Measurements from ENCODE around the gene DSCAM.
"Not testable (repeated sequence)": the region's sequence is repeated elsewhere in the genome, so short reads cannot be mapped to it uniquely, and the experiment has no call there.

The DSCAM gene

DNA sequence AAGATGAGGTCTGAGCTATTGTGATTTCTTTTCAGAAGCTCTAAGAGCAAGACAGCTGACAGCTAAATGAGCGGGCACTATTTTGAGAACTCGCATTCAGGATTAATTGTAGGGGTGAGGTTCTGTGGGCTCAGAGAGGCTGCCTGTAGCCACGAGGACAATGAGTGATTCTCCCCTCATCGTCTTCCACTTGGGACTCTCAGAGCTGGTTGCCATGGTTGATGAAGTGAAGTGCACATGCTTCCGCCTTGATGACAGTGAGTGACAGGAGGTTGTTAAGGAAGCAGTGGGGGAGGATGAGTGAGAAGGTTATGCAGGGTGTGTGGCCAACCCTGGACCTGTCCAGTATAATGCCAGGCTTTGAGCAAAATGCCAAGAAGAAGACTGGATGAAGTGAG, 638.0 kb downstream of the DSCAM start:
- no peak for DNase-seq

DNA sequence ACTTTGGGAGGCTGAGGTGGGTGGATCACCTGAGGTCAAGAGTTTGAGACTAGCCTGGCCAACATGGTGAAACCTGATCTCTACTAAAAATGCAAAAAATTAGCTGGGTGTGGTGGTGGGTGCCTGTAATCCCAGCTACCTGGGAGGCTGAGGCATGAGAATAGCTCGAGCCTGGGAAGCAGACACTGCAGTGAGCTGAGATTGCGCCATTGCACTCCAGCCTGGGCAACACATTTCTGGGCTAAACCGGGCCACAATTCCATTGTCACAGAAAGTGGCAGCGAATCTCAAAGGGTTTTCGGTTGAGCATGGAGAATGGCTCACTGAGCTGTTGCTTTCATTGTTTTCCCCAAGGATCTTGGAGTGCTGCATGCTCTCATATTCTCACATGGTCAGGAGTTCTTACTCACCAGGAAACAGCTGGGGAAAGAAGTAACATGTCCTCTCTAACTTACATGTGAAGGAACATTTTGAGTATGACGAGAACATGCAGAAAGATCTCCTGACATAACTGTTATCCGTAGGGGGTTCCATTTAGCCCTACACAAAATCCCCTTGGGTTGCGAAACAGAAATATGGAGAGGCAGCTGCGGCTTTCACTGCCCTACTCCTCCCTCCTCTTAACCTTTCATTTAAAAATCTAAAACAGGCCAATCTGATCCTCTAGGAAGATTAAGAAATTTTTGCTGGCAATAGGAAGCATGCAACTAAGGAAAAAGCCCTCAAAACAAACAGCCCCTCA, 638.6 kb downstream of the DSCAM start:
- DNase-seq = no peak

DNA sequence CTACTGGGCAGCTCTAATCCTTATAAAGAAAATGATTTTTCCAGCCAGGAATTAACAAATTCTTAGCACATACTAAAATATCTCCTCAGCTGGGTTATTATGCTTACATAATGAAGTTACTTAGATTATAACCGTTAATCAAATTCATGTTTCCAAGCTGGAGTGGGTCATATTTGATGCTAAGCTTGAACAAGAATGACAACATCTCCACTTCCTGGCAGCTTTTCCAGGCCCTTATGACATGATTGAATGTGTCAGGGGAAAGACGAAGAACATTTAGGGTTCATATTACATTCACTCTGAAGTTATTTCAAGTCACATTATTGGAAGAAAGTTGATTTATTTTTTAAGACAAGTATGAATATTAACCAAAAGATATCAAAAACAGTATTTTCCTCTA, 646.0 kb downstream of the DSCAM start:
- DNase-seq = no peak

DNA sequence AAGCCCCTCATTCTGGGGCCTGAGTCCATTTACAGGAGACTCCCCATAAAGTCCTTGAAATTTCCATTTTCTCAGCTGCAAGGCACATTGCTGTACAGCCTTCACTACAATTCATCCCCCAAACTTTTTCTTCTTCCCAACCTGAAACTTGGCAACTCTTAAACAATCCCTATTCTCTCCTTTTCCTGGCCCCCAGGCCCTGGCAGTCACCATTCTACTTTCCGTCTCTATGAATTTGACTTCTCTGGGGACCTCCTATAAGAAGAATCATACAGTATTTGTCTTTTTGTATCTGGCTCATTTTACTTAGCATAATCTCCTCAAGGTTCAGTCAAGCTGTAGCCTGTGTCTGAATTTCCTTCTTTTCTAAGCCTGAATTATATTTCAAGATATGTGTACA, 646.8 kb downstream of the DSCAM start:
- no peak for DNase-seq

DNA sequence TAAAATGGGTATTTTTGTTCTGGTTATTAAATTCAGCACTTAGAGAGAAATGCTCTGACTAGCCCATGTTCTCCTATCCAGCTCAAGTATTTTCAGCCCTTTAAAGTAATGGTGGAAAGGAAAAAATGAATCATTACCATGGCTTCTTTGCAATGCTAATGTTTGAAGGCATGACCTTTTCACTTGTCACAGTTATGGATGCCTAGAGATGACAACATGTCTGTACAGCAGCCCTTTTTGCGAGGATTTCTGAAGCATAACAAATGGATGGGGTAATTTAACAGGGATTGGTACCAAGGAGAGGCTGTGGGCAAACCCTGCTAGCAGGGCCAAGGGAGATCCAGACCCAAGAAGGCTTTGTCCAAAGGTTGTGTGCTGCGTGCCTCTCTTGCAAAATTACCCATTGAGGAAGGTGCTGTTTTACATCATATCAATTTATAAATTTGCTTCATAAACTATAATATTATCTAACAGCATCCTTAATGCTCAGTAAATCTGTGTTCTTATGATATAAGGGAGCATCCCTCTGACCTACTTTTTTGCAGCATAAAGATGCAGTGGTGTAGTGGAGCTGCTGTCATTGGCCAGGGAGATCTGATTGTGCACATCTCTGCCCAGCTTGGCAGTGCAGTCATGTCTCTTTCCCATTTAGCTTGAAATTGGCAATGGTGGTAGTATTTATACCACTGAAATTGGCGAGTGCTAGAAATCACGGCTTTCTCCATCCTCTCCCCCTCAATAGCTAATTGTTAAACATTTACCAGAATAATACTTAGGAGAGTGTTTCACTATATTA, 652.6 kb downstream of the DSCAM start:
- DNase-seq = no peak

DNA sequence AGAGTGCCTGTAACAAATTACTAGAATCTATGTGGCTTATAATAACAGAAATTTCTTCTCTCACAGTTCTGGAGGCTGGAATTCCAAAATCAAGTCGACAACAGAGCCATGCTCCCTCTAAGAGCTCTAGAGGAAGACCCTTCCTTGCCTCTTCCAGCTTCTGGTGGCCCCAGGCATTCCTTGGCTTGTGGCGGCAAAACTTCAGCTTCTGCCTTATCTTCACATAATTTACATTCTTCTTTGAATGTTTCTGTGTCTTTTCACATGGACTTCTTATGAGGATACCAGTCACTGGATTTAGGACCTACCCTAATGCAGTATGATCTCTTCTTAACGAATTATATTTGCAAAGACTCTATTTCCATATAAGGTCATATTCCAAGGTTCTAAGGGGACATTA, 655.3 kb downstream of the DSCAM start:
- DNase-seq = no peak

DNA sequence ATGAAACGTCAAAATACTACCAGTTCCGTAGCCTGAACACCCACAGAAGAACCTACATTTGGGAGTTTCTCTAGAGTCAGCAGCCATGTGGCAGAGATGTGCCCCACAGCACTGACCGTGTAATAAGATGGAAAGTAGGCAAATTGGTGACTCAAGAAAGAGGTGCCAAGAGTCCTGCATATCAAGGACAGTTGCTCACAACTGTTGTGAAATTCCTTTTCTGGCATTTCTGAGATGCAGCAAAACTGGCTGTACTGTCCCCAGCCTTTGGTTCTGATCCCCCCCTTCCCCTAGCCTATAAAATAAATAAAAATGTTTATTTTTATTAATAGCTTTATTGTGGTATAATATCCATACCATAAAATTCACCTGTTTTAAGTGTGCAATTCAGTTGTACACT, 655.8 kb downstream of the DSCAM start:
- DNase-seq = no peak

DNA sequence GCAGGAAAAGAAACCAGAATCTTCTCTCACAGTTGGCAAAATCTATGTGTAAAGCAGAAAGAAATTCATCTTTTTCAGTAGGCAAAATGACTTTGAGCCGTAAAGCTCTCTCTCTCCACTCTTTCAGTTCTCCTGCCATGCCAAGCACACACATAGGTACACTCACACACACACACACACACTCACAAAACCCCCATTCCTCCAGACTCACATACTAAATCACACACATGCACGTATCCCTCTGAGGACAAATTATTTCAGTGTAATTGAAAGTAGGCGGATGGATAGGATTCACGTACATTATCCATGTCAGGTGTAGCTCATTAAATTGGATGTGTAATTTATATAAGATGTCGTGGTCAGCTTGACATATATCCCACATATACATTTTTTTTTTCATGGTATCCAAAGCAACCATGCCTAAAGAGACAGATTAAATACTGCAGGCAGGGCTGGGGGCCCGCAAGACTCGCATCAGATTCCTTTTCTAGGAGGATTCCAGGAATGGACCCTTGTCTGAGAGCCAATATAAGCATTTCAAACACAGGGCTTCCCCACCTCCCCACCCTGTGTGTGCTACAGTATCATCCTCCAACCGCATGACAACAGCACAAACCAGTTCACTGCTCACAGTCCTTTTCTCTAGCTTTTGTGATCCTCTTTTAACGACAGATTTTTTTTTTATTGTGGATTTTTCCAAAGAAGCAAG, 658.9 kb downstream of the DSCAM start:
- no peak for DNase-seq

DNA sequence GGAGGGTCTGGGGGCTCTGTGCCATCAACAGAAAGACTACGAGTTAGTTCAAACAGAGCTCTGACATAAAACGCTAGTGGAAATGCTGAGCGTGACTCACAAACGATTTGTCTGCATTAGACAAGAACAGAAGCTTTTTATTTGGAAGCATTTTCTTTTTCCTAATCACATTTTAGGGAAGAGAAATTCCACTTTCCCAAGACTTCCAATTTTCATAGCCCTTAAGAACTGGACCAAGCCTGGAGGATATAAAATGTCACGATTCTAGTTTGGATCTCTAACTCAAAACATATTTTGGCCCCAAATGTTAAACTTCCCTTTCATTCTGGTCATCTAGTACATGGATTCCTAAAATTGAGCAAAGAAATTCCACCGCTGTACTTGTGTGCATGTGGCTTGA, 659.7 kb downstream of the DSCAM start:
- DNase-seq = no peak

DNA sequence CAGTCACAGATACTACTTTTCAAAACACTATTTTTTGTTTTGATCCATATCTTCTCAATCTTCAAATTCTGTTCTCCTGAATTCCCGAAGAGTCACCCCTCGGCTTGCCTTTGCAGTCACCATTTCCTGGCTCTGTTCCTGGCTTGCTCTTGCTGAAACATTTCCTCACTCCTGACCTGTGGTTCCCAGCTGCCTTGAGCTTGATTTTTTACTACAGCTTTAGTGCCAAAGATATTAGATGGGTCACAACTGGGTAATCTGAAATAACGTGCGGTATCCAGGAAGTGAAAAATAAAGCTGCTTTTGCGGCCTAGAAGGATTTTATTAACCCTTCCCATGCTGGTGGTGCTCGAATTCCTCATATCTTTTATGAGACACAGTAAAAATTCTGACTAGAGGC, 660.9 kb downstream of the DSCAM start:
- DNase-seq = no peak

DNA sequence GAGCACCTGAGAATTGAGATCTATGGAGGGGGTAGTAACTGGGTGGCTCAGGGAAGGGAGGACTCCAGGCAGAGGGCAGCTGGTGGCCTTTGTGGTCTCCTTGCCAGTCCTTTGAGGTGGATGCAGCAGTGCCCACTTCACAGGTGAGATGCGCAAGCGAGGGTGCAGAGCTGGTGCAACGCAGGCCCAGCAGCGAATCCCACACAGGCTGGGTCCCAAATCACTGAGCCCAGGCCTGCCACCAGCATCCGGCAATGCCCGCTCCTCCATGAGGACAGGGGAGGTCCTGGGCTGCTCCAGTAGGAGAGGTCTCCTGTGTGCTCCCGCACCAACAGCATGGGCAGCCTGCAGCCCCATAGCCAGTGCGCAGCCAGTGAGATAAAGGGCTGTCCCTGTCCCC, 661.8 kb downstream of the DSCAM start:
- no peak for DNase-seq

DNA sequence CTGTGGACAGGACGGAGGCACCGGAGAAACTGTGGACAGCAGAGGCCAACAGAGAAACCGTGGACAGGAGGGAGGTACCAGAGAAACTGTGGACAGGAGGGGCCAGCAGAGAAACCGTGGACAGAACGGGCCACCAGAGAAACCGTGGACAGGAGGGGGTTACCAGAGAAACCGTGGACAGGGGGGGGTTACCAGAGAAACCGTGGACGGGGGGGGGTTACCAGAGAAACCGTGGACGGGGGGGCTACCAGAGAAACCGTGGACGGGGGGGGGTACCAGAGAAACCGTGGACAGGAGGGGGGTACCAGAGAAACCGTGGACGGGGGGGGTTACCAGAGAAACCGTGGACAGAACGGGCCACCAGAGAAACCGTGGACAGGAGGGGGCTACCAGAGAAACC, 664.5 kb downstream of the DSCAM start:
- DNase-seq = not testable (repeated sequence)

DNA sequence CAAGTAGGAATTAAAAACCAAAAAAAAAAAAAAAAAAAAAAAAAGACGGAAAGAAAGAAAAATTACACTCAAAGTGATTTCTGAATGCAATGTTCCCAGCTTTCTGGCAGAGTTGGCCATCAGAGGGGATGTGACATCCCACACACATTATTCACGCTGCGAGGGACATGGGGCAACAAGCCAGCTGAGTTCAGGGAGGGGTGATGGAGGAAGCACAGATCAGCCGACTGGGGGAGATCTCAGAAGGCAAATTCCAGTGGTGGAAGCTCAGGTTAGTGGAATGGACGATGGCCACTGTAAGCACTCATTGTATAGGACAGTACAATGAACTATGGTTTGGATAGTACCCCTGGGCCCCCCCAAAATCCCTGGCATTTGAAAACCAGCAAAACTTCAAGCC, 667.8 kb downstream of the DSCAM start:
- no peak for DNase-seq

DNA sequence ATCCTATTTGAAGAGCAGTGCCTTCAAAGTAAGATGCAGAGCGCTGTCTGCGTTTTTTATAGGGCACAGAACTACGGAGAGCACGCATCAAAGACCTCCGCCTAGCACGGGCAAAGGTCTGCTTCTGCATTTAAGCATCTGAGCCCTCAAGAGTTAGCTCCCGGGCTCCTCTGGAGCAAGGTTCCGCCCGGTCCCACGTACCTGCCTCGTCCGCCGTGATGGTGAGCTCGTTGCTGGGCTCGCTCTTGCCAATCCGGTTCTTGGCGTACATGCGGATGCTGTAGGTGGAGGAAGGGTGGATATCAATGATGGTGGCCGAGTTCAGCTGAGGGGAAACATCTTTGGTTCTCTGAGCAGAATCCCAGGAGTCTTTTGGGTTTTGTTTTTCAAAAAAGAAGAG, 668.2 kb downstream of the DSCAM start:
- no peak for DNase-seq

DNA sequence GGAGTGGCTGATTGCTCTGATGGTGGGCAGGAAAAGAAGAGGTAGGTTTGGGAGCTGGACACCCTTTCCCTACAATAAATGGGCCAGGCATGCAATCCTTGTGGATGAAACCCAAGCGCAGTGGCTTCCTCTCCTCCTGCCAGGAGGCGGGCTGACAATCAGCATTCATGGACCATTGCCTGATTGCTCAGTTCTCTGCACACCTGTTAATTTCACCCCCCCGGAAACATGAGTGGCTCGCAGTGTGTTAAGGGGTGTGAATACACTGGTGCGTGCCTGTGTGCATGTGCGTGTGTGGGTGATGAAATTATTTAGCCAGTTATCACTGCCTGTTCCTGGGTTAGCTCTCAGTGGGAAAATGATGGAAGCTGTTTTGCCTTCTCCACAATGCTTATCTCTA, 669.0 kb downstream of the DSCAM start:
- DNase-seq = no peak

DNA sequence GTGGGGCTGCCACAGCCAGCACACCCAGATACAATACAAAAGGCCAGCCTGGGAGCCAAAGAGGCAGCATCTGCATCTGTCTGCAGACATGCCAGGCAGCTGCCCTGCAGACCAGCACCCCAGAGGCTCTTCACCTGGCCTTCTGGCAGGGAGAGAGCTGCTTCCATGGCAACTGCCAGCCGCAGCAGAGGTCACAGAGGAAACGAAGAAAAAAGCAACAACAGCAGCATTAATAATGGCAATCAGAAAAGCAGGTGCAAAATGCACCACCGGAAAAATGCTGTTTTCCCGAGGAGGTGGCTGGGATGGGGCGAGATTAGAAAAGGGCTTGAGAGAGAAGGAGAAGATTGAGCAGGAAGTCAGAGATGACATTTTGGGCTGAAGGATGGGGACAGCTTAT, 670.2 kb downstream of the DSCAM start:
- no peak for DNase-seq

DNA sequence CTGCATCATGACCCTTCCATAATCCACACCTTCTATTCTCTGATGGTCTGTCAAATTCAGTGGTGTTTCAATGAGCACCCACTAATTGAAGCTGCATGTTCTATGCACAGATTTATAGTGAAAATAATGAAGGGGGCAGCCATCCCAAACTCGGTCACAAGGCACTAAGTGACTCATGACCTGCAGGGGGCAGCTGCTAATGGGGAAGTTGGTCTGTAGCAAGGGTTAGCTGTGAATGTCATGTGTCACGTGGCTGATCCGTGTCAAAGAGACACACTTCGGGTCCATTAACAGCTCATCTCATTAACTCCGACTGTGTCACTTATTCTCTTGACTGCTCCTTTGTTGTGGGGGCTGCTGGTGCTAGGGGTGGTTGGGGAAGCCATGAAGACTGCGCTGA, 673.1 kb downstream of the DSCAM start:
- no peak for DNase-seq

DNA sequence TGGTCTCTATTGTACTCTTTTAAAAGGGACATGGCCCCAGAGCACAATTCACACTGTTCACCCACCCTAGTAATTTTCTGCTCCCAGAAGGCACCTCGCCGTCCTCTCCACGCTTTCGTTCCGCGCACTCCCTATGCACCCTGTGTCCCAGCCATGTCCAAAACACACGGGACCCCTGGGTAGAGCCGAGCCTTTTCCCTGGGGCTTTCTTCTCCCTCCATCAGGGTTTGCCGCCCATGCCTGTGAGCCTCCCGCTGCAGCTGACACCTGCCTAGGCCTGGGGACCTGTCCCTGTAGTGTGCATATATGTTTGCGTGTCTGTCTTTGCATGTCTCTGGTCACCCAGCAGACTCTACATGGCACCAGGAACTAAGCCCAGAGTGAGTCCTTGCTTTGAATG, 677.0 kb downstream of the DSCAM start:
- DNase-seq = no peak

DNA sequence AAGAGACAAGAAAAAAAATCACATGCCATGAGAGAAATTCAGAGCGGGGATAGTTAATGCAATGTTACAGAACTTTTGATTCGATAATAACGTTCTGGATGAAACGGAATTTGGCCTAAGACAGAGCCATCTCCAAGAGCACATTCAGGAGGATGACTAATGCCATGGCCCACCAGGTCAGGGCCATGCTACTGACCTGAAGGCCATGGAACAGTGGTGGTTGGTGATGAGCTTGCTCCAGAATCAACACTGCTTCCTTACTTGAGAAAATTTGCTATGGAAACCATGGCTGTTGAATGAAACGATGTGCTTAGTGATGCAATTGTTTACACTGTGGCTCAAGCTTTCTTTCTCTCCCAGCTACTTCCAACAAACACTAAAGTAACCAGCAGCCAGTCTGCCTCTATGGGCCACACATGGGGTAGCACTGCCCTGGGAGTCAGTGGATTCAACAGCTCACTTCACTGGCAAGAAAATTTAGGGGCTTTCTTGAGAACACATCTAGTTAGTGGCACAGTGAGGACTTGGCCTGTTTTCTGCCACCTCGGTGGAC, 680.6 kb downstream of the DSCAM start:
- no peak for DNase-seq

DNA sequence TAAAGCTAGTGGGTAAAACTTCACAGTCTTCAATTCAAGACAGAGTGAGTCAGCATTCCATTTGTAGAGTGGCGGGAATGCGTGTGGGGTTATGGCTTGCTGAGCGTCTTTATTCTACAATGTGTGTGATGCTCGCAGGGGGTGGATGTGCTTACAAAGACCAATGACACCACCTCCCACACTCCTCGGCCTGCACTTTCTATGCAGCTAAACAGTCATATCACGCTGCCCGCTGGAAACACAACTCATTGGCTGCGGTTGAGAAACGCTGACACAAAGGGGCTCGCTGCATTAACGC, 681.2 kb downstream of the DSCAM start:
- no peak for DNase-seq

DNA sequence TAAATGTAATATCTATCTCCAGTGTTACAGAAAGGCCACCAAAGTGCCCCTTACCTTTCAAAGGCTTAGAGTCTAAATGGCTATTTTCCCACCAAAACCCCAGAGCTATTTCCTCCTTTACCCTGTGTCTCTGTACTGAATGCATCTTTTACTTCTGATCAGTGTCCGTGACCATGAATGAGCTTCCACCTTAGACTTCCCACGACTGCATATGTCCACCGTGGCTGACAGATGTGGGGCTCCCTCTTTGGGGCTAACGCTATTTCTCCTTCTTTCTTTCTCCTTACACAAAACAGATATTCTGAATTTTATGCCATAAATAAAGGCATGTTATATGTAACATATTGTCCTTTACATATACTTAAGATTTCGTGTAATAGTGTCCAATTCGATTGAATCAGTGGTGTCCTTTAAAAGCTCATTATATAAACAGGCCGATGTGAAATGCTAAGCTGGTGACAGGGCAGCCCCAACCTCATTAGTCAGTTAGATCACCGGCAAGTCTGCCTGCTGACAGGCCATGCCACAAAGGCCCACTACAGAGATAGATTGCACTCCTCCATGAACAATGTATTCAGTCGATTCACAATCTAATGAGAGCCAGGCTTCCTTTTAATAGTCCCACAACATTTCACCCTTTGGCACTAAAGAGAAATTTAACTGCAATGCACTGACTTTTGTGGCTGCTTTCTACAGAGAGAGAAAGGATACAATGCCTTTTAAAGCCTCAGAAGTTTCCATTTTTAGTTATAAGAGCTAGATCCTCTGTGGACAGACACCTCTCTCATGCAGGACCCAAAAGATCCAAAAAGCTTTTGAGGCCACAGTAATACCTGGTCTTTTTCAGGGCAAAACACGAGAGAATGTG, 681.8 kb downstream of the DSCAM start:
- no peak for DNase-seq

DNA sequence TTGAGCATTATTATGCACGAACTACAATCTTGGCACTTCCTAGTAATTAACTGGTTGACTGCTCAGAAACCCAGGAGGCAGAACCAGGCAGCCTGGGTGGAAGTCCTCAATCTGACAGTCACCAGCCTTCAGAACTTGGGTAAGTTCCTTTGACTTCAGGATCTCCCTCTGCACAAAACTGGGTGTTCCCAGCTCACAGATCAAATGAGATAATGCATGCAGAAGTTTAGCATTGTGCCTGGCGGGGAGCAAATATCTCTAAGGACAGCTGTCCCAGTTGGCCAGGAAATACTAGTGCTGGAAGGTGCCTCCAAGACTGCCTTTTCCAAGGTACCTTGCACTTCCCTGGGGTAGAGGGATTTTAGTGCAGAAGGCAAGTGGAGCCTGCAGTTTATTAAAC, 684.9 kb downstream of the DSCAM start:
- no peak for DNase-seq

DNA sequence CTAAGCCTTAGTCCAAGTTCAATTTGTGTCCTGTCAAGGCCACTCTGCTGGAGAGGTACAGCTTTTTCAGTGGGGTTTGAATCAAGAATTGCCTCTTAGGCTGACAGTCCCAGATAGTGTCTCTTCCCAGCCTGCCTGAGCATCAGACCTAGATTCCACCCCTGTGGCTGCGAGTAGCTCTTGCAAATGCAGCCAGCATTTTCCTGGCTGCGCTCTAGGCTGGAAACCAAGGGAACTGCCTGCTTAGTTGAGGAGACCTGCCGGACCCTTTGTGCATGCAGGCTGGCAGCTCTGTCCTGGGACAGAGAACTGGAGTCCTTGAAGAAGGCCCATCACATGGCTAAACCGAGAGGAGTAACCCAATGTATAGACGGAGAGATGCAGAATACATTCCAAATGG, 686.0 kb downstream of the DSCAM start:
- no peak for DNase-seq
